H1 (cell line): ENCODE results near the gene ZNF281. TPM values are rescaled to one million over a fixed set of nuclear protein-coding genes. Genes with fewer than 3 reads are reported as not detected.

Experiments
- CTCF ChIA-PET: fragments of 300-600 bp; sonication (Branson Sonifier 250); formaldehyde crosslinking; loops from one replicate; lab custom pipeline; 2021; ENCODE audit not compliant: partially characterized antibody; lab: Charles Lee
- POLR2A ChIA-PET: fragments of 300-600 bp; sonication (Branson Sonifier 250); formaldehyde crosslinking; loops from one replicate; lab custom pipeline; 2021; ENCODE audit warnings: inconsistent platforms; ENCODE audit not compliant: partially characterized antibody; lab: Charles Lee
- DNase-seq, 2 experiments: peaks; one replicate each; pipeline versions ENCODE4 v3.0.0 to v3.0.0-alpha.2; 2010 to 2022; ENCODE audit warnings: low spot score in 2 of 2, low read depth in 1 of 2, mixed read lengths in 1 of 2
- FAIRE-seq: peaks from 2 replicates; lab custom pipeline; 2011; peaks lifted over from hg19 to GRCh38; lab: Jason Lieb, UNC
- H2AFZ ChIP-seq: 2 replicates; pipeline ENCODE4 v1.8.1; 2012; ENCODE audit warnings: low read length, inconsistent platforms
- H2AK5ac ChIP-seq: 2 replicates; pipeline ENCODE4 v1.6.1; 2013; ENCODE audit warnings: low read depth, low read length
- H2BK120ac ChIP-seq: replicated peaks from 2 replicates; pipeline ENCODE3; 2013; ENCODE audit warnings: low read depth, low read length, inconsistent platforms
- H2BK12ac ChIP-seq: 2 replicates; pipeline ENCODE4 v1.6.1; 2013; ENCODE audit warnings: low read depth, low read length
- H2BK15ac ChIP-seq: 2 replicates; pipeline ENCODE4 v1.6.1; 2013; ENCODE audit warnings: low read length
- H2BK20ac ChIP-seq: 2 replicates; pipeline ENCODE4 v1.6.1; 2013; ENCODE audit warnings: low read length
- H2BK5ac ChIP-seq: 2 replicates; pipeline ENCODE4 v1.6.1; 2013; ENCODE audit warnings: low read depth, low read length
- H3K14ac ChIP-seq: 2 replicates; pipeline ENCODE4 v1.6.1; 2013; ENCODE audit warnings: inconsistent platforms; ENCODE audit not compliant: insufficient read length
- H3K18ac ChIP-seq: 2 replicates; pipeline ENCODE4 v1.6.1; 2013; ENCODE audit warnings: low read length; ENCODE audit errors: extremely low read depth
- H3K23ac ChIP-seq: 2 replicates; pipeline ENCODE4 v1.6.1; 2013; ENCODE audit warnings: inconsistent platforms; ENCODE audit not compliant: insufficient read length
- H3K23me2 ChIP-seq: 2 replicates; pipeline ENCODE4 v1.6.1; 2013; ENCODE audit warnings: low read depth, low read length
- H3K27ac ChIP-seq: 2 replicates; pipeline ENCODE4 v1.6.1; 2011; ENCODE audit warnings: low read depth, low read length, inconsistent platforms
- H3K27me3 ChIP-seq, 4 experiments: replicated peaks in 1 of 4; 1 replicate in 1 of 4; 2 replicates in 3 of 4; pipeline versions ENCODE4 v1.6.1 to v1.8.1; 2011 to 2013; ENCODE audit warnings: low read length in 3 of 4, mild to moderate bottlenecking in 3 of 4, inconsistent platforms in 2 of 4, mixed read lengths in 2 of 4, moderate library complexity in 1 of 4; ENCODE audit not compliant: control insufficient read depth in 3 of 4, insufficient read depth in 3 of 4; ENCODE audit errors: extremely low read depth in 1 of 4
- H3K36me3 ChIP-seq, 4 experiments: 2 replicates each; pipeline versions ENCODE4 v1.6.1 to v1.8.1; 2011 to 2013; ENCODE audit warnings: mild to moderate bottlenecking in 4 of 4, low read length in 3 of 4, moderate library complexity in 2 of 4, control low read depth in 1 of 4, inconsistent platforms in 1 of 4; ENCODE audit not compliant: insufficient read depth in 4 of 4, control insufficient read depth in 2 of 4
- H3K4ac ChIP-seq: replicated peaks from 2 replicates; pipeline ENCODE3; 2013; ENCODE audit warnings: low read length, low read depth, mixed read lengths, inconsistent platforms; ENCODE audit not compliant: insufficient read length
- H3K4me1 ChIP-seq, 4 experiments: replicated peaks in 1 of 4; 1 replicate in 1 of 4; 2 replicates in 3 of 4; pipeline versions ENCODE4 v1.6.1 to v1.8.1; 2011 to 2013; ENCODE audit warnings: low read length in 3 of 4, inconsistent platforms in 2 of 4, mixed read lengths in 1 of 4; ENCODE audit not compliant: insufficient read depth in 4 of 4, control insufficient read depth in 3 of 4
- H3K4me2 ChIP-seq, 2 experiments: 2 replicates each; pipeline versions ENCODE4 v1.6.1 to v1.8.1; 2011 to 2013; ENCODE audit warnings: low read depth in 2 of 2, low read length in 2 of 2, control low read depth in 1 of 2, inconsistent platforms in 1 of 2, mild to moderate bottlenecking in 1 of 2; ENCODE audit not compliant: insufficient read depth in 1 of 2
- H3K4me3 ChIP-seq, 4 experiments: fragments of 200-600, 300-600 bp in 1 of 4; sonication (generic), shearing (Covaris generic), sonication (Bioruptor Twin) in 1 of 4; 2 replicates each; pipeline versions ENCODE4 v1.5.1 to v1.8.1; 2011 to 2016; ENCODE audit warnings: low read length in 4 of 4, low read depth in 3 of 4, control low read depth in 2 of 4, inconsistent platforms in 2 of 4, mild to moderate bottlenecking in 2 of 4, mixed read lengths in 1 of 4, moderate library complexity in 1 of 4; ENCODE audit not compliant: insufficient read depth in 2 of 4; ENCODE audit errors: extremely low read depth in 1 of 4
- H3K56ac ChIP-seq: replicated peaks from 2 replicates; pipeline ENCODE3; 2013; ENCODE audit warnings: low read depth, mild to moderate bottlenecking, mixed read lengths, low read length, inconsistent platforms; ENCODE audit not compliant: insufficient read length
- H3K79me1 ChIP-seq: 2 replicates; pipeline ENCODE4 v1.6.1; 2013; ENCODE audit warnings: low read depth, low read length, control low read depth
- H3K79me2 ChIP-seq, 2 experiments: 2 replicates each; pipeline versions ENCODE4 v1.6.1 to v1.8.1; 2012 to 2013; ENCODE audit warnings: low read length in 2 of 2, mild to moderate bottlenecking in 2 of 2, inconsistent platforms in 1 of 2; ENCODE audit not compliant: insufficient read depth in 2 of 2, control insufficient read depth in 1 of 2
- H3K9ac ChIP-seq, 4 experiments: replicated peaks in 1 of 4; 1 replicate in 1 of 4; 2 replicates in 3 of 4; pipeline versions ENCODE4 v1.6.1 to v1.8.1; 2011 to 2013; ENCODE audit warnings: low read depth in 3 of 4, low read length in 3 of 4, control low read depth in 2 of 4, mild to moderate bottlenecking in 2 of 4, moderate library complexity in 2 of 4, inconsistent platforms in 1 of 4; ENCODE audit errors: extremely low read depth in 1 of 4
- H3K9me3 ChIP-seq, 2 experiments: 2 replicates each; pipeline versions ENCODE4 v1.6.1 to v1.8.1; 2012 to 2013; ENCODE audit warnings: mild to moderate bottlenecking in 2 of 2, moderate library complexity in 2 of 2, control low read depth in 1 of 2, inconsistent platforms in 1 of 2, low read depth in 1 of 2, low read length in 1 of 2, mixed read lengths in 1 of 2; ENCODE audit not compliant: insufficient read depth in 2 of 2
- H4K20me1 ChIP-seq, 2 experiments: replicated peaks in 1 of 2; 2 replicates each; pipeline versions ENCODE3 to v1.8.1; 2011 to 2013; ENCODE audit warnings: inconsistent platforms in 2 of 2, low read length in 2 of 2, mild to moderate bottlenecking in 1 of 2; ENCODE audit not compliant: insufficient read depth in 2 of 2, control insufficient read depth in 1 of 2
- H4K5ac ChIP-seq: 2 replicates; pipeline ENCODE4 v1.6.1; 2013; ENCODE audit warnings: low read length, low read depth, mixed read lengths, inconsistent platforms; ENCODE audit not compliant: insufficient read length
- H4K8ac ChIP-seq: 2 replicates; pipeline ENCODE4 v1.8.0; 2013; ENCODE audit warnings: mild to moderate bottlenecking, moderate library complexity, low read length, inconsistent platforms; ENCODE audit not compliant: insufficient read depth; ENCODE audit errors: extremely low read depth
- H4K91ac ChIP-seq: replicated peaks from 2 replicates; pipeline ENCODE3; 2013; ENCODE audit warnings: low read length, mixed read lengths, inconsistent platforms; ENCODE audit not compliant: insufficient read length
- CBX5 ChIP-seq: fragments of 300-800, 300-1000 bp; sonication (generic); IDR thresholded peaks from 2 replicates; pipeline ENCODE4 v1.7.1; 2016; ENCODE audit warnings: antibody characterized with exemption, low read length, low read depth
- GABPA ChIP-seq: IDR thresholded peaks from 2 replicates; pipeline ENCODE4 v1.6.1; 2011; ENCODE audit warnings: mild to moderate bottlenecking, low read length, moderate library complexity, borderline replicate concordance; ENCODE audit not compliant: insufficient read depth
- TAF7 ChIP-seq: optimal IDR thresholded peaks from 2 replicates; pipeline ENCODE3; 2011; ENCODE audit warnings: low read depth, mild to moderate bottlenecking, inconsistent platforms, low read length, moderate library complexity, borderline replicate concordance
- WGBS, 2 experiments: shearing (Covaris generic) in 1 of 2; methylation state at CpG; one replicate each; pipeline versions ENCODE4 v1.1.6 to v1.1.7; 2013 to 2015; ENCODE audit warnings: low lambda C conversion rate in 2 of 2, mixed read lengths in 2 of 2, inconsistent platforms in 1 of 2, low coverage in 1 of 2, missing lambda C conversion rate in 1 of 2; ENCODE audit not compliant: insufficient replicate concordance in 2 of 2, insufficient coverage in 1 of 2, insufficient read length in 1 of 2; ENCODE audit errors: extremely low coverage in 1 of 2, missing lambda C conversion rate in 1 of 2; 5-methylcytosine and 5-hydroxymethylcytosine counted together
- polyA plus RNA-seq, 7 experiments: library from polyadenylated mRNA; depleted of rRNA in 3 of 7; stranded (reverse) in 5 of 7; unstranded in 2 of 7; fragments of >200 nt in 5 of 7; fragments of 200-250 nt in 2 of 7; gene quantifications; 1 replicate in 5 of 7; 2 replicates in 1 of 7; 4 replicates in 1 of 7; pipeline versions ENCODE4 v1.2.1 to v1.2.3, GENCODE V29; 2011 to 2013; ENCODE audit warnings: missing spikeins in 2 of 7, mixed read lengths in 2 of 7
- total RNA-seq: library from RNA; stranded (reverse); fragmentation: NEBNext Ultra II Directional; extraction: Animal tissue kit (Norgen Biotek cat#: 25700); gene quantifications from 2 replicates; pipeline ENCODE4 v1.2.1, GENCODE V29; 2021

ZNF281 gene
- total and polyA plus RNA-seq, 2 of the 8 experiments (the other 6 are each of a cell fraction or from before 2014, with no cell fraction given), result 19.5 to 61.4 TPM

- Histone ChIP-seq H3K9me3 (peaks cover 0 to 3% of the 10 kb centered on the region in 2 experiments; a peak in 1 of 4 replicates), H4K8ac (no peak overlapping the region), H3K27me3 (no peaks in the 10 kb centered on the region), H3K9ac (no peak overlapping the region), H3K56ac (no peak overlapping the region), H3K79me2 (no peaks in the 10 kb centered on the region), H2BK12ac (no peak overlapping the region), H4K91ac (no peak overlapping the region), H3K14ac (no peak overlapping the region), H4K20me1 (no peaks in the 10 kb centered on the region), H3K27ac (no peak overlapping the region), H3K4me1 (peaks cover 1 to 3% (median 1%) of the 10 kb centered on the region in 4 experiments; a peak in 5 of 7 replicates), H3K23me2 (no peaks in the 10 kb centered on the region), H4K5ac (no peak overlapping the region), H2BK5ac (no peak overlapping the region), H3K4me2 (no peak overlapping the region), H2BK15ac (no peak overlapping the region), H2BK120ac (no peak overlapping the region), H3K23ac (no peak overlapping the region), H3K4ac (no peak overlapping the region), H2AK5ac (no peak overlapping the region), H2AFZ (no peak overlapping the region), H3K4me3 (no peak overlapping the region), H3K79me1 (peaks cover 2% of the 10 kb centered on the region; the same call in 1 of the 2 replicates), H3K36me3 (peaks cover 0 to 17% (median 8%) of the 10 kb centered on the region in 4 experiments; a peak in 2 of 8 replicates), H3K18ac (no peak overlapping the region), H2BK20ac (no peak overlapping the region)
- FAIRE-seq (no peak), DNase-seq (no peak)
- ChIA-PET CTCF (interaction anchor here (0.9 kb wide), 1 partner anchor 11 kb away, joined by 3 read pairs; no protein-coding TSS in a partner anchor), POLR2A (interaction anchor here (0.7 to 0.9 kb wide), 2 partner anchors 15 to 16 kb away, joined by 3 to 4 read pairs; no protein-coding TSS in a partner anchor)
- TF ChIP-seq CBX5 (no peak), GABPA (no peak), TAF7 (no peak)
- 96% methylated on average over 6 of the region's 6 CpGs; no CpG with 5 or more reads in 1 of the 2 experiments for WGBS, 2 experiments
Measured at GRCh38 chr1:200448034-200448762, 38.4 kb upstream of the ZNF281 start.
